ENCODE data around the gene CAMSAP3.
"Not testable (repeated sequence)": the region's sequence is repeated elsewhere in the genome, so short reads cannot be mapped to it uniquely, and the experiment has no call there.

Gene CAMSAP3

DNA sequence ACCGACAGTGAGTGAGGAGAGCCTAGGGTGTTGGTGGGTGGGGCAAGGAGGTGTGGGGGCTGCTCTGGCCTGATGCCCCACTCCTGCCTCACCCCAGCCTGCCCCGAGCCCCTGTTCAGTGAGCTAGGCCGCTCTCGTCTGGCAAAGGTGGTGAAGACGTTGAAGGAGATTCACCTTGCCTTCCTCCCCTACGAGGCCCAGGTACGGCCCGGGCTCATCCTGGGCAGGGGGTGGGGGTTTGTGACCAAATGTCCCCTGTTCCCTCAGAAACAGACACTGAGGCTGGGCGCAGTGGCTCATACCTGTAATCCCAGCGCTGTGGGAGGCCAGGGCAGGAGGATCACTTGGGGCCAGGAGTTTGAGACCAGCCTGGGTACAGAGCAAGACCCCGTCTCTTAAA, 45.1 kb downstream of the CAMSAP3 start:
- H3K4me3 ChIP-seq (ENCODE audit: low read length) = no peak overlapping the region
- H3K4me1 ChIP-seq (ENCODE audit: insufficient read depth, low read length) = no peaks in the 10 kb centered on the region
- peaks cover 10% of the 10 kb centered on the region for H3K27me3 ChIP-seq (ENCODE audit: insufficient read depth, low read length)

GRCh38 chr19:7641290-7642276, 45.9 kb downstream of the CAMSAP3 start:
- Histone ChIP-seq H3K4me1 (ENCODE audit: insufficient read depth, low read length) (no peaks in the 10 kb centered on the region), H3K9me3 (ENCODE audit: insufficient read depth, low read depth, low read length) (no peaks in the 10 kb centered on the region), H3K27ac (ENCODE audit: low read length) (no peak overlapping the region), H3K27me3 (ENCODE audit: insufficient read depth, low read length) (peaks cover 2% of the 10 kb centered on the region), H3K4me3 (ENCODE audit: low read length) (no peak overlapping the region), H3K9ac (ENCODE audit: low read depth, low read length) (no peak overlapping the region), H3K36me3 (ENCODE audit: insufficient read depth, low read depth, low read length) (no peaks in the 10 kb centered on the region; the same call in 1 of the 2 replicates)

More for the DNA sequence above, 45.1 kb downstream of the CAMSAP3 start:
- Histone ChIP-seq H3K9me3 (ENCODE audit: insufficient read depth, low read depth, low read length) (no peaks in the 10 kb centered on the region), H3K9ac (ENCODE audit: low read depth, low read length) (no peak overlapping the region), H3K36me3 (ENCODE audit: insufficient read depth, low read depth, low read length) (no peaks in the 10 kb centered on the region), H3K27ac (ENCODE audit: low read length) (no peak overlapping the region)

GRCh38 chr19:7642295-7643030, 46.8 kb downstream of the CAMSAP3 start:
- Histone ChIP-seq H3K36me3 (ENCODE audit: insufficient read depth, low read depth, low read length) (no peaks in the 10 kb centered on the region; the same call in 1 of the 2 replicates), H3K4me3 (ENCODE audit: low read length) (no peak overlapping the region), H3K27me3 (ENCODE audit: insufficient read depth, low read length) (no peaks in the 10 kb centered on the region), H3K9ac (ENCODE audit: low read depth, low read length) (no peak overlapping the region), H3K4me1 (ENCODE audit: insufficient read depth, low read length) (no peaks in the 10 kb centered on the region), H3K27ac (ENCODE audit: low read length) (no peak overlapping the region), H3K9me3 (ENCODE audit: insufficient read depth, low read depth, low read length) (no peaks in the 10 kb centered on the region)

DNA sequence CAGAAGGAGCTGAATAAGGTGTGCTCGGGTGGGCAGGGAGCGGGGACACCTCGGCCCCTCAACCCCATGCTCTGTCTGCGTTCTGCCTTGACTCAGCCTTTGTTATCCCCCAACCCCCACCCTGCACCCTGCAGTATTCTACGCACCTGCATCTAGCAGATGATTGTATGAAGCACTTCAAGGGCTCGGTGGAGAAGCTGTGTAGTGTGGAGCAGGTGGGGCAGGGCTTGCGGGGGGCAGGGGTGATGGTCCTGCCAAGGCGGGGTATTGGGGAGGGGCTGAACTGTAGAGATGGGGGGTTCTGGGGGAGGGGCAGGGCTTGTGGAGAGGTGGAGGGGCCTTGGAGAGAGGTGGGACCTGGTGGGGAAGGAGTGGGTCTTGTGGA, 47.4 kb downstream of the CAMSAP3 start:
- H3K9ac ChIP-seq (ENCODE audit: low read depth, low read length) = no peak overlapping the region
- no peak overlapping the region for H3K4me3 ChIP-seq (ENCODE audit: low read length)
- H3K27ac ChIP-seq (ENCODE audit: low read length) = no peak overlapping the region
- H3K27me3 ChIP-seq (ENCODE audit: insufficient read depth, low read length) = no peaks in the 10 kb centered on the region
- no peaks in the 10 kb centered on the region; the same call in 1 of the 2 replicates for H3K36me3 ChIP-seq (ENCODE audit: insufficient read depth, low read depth, low read length)
- no peaks in the 10 kb centered on the region for H3K9me3 ChIP-seq (ENCODE audit: insufficient read depth, low read depth, low read length)
- no peaks in the 10 kb centered on the region for H3K4me1 ChIP-seq (ENCODE audit: insufficient read depth, low read length)

DNA sequence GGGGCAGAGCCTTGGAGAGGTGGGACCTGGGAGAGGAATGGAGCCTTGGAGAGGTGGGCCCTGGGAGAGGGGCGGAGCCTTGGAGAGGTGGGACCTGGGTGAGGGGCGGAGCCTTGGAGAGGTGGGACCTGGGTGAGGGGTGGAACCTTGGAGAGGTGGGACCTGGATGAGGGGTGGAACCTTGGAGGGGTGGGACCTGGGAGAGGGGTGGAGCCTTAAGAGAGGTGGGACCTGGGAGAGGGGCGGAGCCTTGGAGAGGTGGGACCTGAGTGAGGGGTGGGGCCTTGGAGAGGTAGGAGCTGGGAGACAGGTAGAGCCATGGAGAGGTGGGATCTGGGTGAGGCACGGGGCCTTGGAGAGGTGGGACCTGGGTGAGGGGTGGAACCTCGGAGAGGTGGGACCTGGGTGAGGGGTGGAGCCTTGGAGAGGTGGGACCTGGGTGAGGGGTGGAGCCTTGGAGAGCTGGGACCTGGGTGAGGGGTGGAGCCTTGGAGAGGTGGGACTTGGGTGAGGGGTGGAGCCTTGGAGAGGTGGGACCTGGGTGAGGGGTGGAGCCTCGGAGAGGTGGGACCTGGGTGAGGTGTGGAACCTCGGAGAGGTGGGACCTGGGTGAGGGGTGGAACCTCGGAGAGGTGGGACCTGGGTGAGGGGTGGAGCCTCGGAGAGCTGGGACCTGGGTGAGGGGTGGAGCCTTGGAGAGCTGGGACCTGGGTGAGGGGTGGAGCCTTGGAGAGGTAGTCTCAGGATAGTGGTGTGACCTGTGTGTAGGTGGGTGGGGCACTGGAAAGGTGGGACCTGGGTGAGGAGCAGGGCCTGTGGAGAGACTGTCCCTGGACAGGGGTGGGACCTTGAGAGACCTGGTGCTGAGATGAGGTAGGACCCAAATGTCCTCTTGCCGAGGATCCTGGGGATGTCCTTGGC, 48.2 kb downstream of the CAMSAP3 start:
- not testable (repeated sequence) for H3K4me1 ChIP-seq (ENCODE audit: insufficient read depth, low read length); H3K9me3 ChIP-seq (ENCODE audit: insufficient read depth, low read depth, low read length); H3K36me3 ChIP-seq (ENCODE audit: insufficient read depth, low read depth, low read length); H3K27ac ChIP-seq (ENCODE audit: low read length); H3K27me3 ChIP-seq (ENCODE audit: insufficient read depth, low read length); H3K4me3 ChIP-seq (ENCODE audit: low read length); H3K9ac ChIP-seq (ENCODE audit: low read depth, low read length)

- Histone ChIP-seq H3K4me3 (ENCODE audit: low read length) (no peak overlapping the region), H3K27me3 (ENCODE audit: insufficient read depth, low read length) (no peaks in the 10 kb centered on the region), H3K36me3 (ENCODE audit: insufficient read depth, low read depth, low read length) (no peaks in the 10 kb centered on the region; the same call in 1 of the 2 replicates), H3K4me1 (ENCODE audit: insufficient read depth, low read length) (no peaks in the 10 kb centered on the region), H3K9ac (ENCODE audit: low read depth, low read length) (no peak overlapping the region), H3K27ac (ENCODE audit: low read length) (no peak overlapping the region), H3K9me3 (ENCODE audit: insufficient read depth, low read depth, low read length) (no peaks in the 10 kb centered on the region)
Observed at GRCh38 chr19:7644550-7644877, 48.9 kb downstream of the CAMSAP3 start.

- no peaks in the 10 kb centered on the region; the same call in 1 of the 2 replicates for H3K36me3 ChIP-seq (ENCODE audit: insufficient read depth, low read depth, low read length)
- H3K9me3 ChIP-seq (ENCODE audit: insufficient read depth, low read depth, low read length) = no peaks in the 10 kb centered on the region
- H3K9ac ChIP-seq (ENCODE audit: low read depth, low read length) = no peak overlapping the region
- H3K27me3 ChIP-seq (ENCODE audit: insufficient read depth, low read length) = no peaks in the 10 kb centered on the region; the same call in 1 of the 2 replicates
- no peaks in the 10 kb centered on the region for H3K4me1 ChIP-seq (ENCODE audit: insufficient read depth, low read length)
- H3K27ac ChIP-seq (ENCODE audit: low read length) = no peak overlapping the region
- no peak overlapping the region for H3K4me3 ChIP-seq (ENCODE audit: low read length)
Observed at GRCh38 chr19:7645163-7645562, 49.5 kb downstream of the CAMSAP3 start.

DNA sequence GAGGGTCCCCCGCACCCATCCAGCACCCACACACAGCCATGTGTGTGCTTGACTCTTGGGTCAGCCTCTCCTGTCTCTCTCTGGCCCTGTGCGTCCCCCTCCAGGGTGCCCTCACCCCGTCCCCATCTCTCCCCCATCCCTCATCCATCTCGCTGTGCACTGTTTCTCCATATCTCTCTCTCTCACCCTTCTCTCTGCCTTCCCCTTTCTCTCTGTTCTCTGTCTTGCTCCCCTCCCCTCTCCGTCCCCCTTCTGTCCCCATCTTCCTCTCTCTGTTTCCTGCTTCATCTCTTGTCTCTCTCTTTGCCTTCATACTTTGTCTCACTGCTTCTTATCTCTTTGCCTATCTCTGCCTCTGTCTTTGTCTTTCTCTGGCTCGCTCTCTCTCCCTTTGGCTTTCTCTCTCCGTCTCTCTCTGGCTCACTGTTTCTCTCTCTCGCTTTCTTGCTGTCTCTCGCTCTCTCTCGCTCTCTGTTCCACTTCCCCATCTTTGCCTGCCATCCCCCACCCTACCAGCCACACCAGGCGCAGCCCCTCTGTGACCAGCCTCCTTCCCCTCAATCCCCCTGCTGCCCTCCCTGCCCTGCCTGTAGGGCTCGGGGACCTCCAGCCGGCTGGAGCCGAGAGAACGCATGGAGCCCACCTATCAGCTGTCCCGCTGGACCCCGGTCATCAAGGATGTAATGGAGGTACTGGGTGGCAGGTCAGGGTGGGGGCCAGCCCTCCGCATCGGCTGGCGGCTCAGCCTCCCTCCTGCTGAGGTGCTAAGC, 50.2 kb downstream of the CAMSAP3 start:
- Histone ChIP-seq H3K27me3 (ENCODE audit: insufficient read depth, low read length) (peaks cover 2% of the 10 kb centered on the region; the same call in 1 of the 2 replicates), H3K36me3 (ENCODE audit: insufficient read depth, low read depth, low read length) (no peaks in the 10 kb centered on the region; the same call in 1 of the 2 replicates), H3K27ac (ENCODE audit: low read length) (no peak overlapping the region), H3K9me3 (ENCODE audit: insufficient read depth, low read depth, low read length) (no peaks in the 10 kb centered on the region), H3K4me3 (ENCODE audit: low read length) (no peak overlapping the region), H3K9ac (ENCODE audit: low read depth, low read length) (no peak overlapping the region), H3K4me1 (ENCODE audit: insufficient read depth, low read length) (no peaks in the 10 kb centered on the region)

GRCh38 chr19:7646426-7646700, 50.7 kb downstream of the CAMSAP3 start:
- H3K4me3 ChIP-seq (ENCODE audit: low read length) = no peak overlapping the region
- no peaks in the 10 kb centered on the region for H3K9me3 ChIP-seq (ENCODE audit: insufficient read depth, low read depth, low read length)
- H3K27me3 ChIP-seq (ENCODE audit: insufficient read depth, low read length) = peaks cover 8% of the 10 kb centered on the region; the same call in 1 of the 2 replicates
- H3K27ac ChIP-seq (ENCODE audit: low read length) = no peak overlapping the region
- H3K9ac ChIP-seq (ENCODE audit: low read depth, low read length) = no peak overlapping the region
- H3K4me1 ChIP-seq (ENCODE audit: insufficient read depth, low read length) = no peaks in the 10 kb centered on the region
- no peaks in the 10 kb centered on the region; the same call in 1 of the 2 replicates for H3K36me3 ChIP-seq (ENCODE audit: insufficient read depth, low read depth, low read length)

DNA sequence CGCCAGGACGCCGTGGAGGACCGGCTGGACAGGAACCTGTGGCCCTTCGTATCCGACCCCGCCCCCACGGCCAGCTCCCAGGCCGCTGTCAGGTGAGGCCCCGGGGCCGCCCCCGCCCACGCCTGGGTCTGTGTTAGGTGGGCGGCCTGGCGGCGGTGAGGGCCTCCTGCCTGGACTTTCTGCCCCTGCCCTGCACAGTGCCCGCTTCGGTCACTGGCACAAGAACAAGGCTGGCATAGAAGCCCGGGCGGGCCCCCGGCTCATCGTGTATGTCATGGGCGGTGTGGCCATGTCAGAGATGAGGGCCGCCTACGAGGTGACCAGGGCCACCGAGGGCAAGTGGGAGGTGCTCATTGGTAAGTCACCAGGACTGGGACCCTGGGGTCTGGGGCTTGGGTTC, 51.5 kb downstream of the CAMSAP3 start:
- Histone ChIP-seq H3K4me3 (ENCODE audit: low read length) (no peak overlapping the region), H3K9ac (ENCODE audit: low read depth, low read length) (no peak overlapping the region), H3K36me3 (ENCODE audit: insufficient read depth, low read depth, low read length) (no peaks in the 10 kb centered on the region; the same call in 1 of the 2 replicates), H3K27ac (ENCODE audit: low read length) (no peak overlapping the region), H3K27me3 (ENCODE audit: insufficient read depth, low read length) (peaks cover 9% of the 10 kb centered on the region; the same call in 1 of the 2 replicates), H3K9me3 (ENCODE audit: insufficient read depth, low read depth, low read length) (no peaks in the 10 kb centered on the region), H3K4me1 (ENCODE audit: insufficient read depth, low read length) (no peaks in the 10 kb centered on the region)
